ENCODE measurements around the gene DSCAML1.

Gene DSCAML1

DNA sequence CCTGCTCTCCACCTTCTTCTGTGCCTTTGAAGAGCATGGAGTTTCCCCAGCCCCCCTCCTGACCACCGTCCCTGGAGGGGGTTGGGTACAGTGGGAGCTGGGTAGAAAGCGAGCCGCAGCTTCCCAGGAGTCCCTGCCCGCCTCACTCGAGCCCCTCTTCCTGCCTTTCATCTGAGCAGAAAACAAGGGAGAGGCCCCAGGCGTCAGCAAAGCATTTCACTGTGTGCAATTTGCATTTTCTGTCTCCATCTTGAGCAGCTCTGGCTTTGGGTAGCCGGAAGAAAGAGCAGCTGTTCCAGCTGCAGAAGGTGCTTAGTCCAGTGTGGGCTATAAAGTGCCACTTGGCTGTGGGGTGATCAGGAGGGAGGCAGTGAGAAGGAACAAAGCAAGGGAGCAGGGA is 239.7 kb downstream of the DSCAML1 start:
- H3K27ac ChIP-seq = no peak overlapping the region
- TF ChIP-seq, protein P1, sequence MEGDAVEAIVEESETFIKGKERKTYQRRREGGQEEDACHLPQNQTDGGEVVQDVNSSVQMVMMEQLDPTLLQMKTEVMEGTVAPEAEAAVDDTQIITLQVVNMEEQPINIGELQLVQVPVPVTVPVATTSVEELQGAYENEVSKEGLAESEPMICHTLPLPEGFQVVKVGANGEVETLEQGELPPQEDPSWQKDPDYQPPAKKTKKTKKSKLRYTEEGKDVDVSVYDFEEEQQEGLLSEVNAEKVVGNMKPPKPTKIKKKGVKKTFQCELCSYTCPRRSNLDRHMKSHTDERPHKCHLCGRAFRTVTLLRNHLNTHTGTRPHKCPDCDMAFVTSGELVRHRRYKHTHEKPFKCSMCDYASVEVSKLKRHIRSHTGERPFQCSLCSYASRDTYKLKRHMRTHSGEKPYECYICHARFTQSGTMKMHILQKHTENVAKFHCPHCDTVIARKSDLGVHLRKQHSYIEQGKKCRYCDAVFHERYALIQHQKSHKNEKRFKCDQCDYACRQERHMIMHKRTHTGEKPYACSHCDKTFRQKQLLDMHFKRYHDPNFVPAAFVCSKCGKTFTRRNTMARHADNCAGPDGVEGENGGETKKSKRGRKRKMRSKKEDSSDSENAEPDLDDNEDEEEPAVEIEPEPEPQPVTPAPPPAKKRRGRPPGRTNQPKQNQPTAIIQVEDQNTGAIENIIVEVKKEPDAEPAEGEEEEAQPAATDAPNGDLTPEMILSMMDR (conservative IDR thresholded peaks at IDR 0.05) = no peak

DNA sequence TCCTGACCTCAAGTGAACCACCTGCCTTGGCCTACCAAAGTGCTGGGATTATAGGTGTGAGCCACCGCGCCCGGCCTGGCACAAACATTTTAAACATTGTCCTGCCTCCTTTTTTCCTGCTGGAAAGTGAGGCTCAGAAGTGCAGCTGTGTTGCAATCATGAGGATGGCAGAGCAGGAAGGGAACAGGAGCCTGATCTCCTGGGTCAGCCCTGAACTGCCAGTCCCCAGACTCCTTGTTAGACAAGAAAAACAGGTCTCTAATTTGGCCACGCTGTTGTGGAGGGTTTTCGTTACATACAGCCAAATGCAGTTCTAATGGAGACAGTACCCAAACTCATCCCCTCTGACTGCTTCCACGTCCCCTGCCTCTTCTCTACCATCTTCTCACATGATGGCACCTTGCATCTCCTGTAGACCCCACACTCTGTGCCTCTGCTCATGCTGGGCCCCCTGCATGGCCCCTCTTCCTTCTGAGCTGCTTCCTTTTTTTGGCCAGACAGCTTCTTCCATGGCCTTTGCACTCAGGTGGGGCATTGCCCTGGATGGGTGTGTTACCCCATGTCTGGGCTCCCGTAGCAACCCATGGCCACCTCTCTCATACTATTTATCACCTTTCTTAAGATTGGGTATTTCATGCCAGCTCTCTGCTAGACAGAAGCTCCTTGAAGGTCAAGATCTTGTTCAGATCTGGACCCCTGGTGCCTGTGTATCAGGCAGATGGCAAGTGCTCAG is 242.2 kb downstream of the DSCAML1 start:
- TF ChIP-seq, protein P1 (conservative IDR thresholded peaks at IDR 0.05) = no peak

DNA sequence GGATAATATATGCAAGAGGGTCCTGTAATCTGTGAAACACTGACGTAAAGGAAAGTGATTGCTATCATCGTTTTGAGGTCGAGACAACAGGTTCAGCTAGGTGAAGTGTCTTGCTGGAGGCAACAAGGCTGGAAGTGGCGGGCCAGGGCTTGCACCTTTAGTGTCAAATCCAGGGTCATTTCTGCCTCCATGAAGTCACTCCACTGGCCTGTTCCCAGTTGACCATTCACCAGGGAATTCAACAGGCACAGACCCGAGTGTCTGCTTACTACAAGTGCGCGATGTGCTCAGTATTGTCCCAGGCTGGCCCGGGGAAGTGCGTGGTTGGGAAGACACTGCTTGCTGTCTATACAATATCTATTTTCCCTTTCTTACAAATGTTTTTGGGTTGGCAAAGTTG is 244.4 kb downstream of the DSCAML1 start:
- TF ChIP-seq, protein P1 (conservative IDR thresholded peaks at IDR 0.05) = no peak
- H3K27ac ChIP-seq = no peak overlapping the region

More for the DNA sequence above, 242.2 kb downstream of the DSCAML1 start:
- no peak overlapping the region for H3K27ac ChIP-seq

DNA sequence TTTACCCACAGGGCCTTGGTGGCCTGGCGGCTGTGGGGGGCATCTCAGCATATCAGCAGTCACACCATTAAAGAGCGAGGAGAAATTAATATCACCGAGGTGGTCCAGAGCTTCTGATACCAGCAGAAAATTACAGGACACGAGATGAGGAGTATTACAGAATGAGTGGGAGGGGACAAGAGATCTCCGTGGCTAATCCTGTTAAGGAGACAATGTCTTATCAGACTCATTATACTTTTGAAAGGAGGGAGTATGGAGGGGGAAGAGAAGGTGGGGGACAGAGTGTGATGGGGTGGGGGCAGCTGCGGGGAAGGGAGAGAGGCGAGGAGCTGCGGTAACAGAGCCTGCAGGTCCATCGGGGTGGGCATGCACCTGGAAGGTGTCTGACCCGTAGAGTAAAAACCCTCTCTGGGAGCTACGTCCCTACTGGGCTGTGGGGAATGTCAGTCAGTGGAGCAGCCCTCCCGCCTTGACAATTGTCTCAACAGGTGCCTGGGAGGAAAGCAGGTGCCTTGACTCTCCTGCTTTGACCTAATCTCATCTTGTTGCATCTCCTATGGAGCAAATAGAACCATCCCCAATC is 245.2 kb downstream of the DSCAML1 start:
- no peak overlapping the region for H3K27ac ChIP-seq
- TF ChIP-seq, protein P1 (conservative IDR thresholded peaks at IDR 0.05) = no peak

DNA sequence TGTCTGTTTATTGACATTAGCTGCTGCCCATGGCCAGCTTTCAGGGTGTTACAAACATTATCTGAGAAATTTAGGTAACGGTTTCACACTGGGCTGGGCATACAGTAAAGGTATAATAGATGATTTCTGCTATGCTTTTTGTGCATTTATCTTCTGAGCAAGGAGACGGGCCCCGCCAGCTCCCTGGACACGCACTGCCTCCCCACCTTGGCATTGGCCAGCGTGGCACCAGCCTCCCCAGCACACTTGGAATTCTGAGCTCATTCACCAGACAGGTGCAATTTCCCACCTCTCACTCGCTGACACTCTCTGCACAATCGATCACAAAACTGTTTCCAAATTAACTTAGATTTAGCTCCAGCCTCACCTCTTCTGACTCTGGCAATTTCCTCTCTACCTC is 246.6 kb downstream of the DSCAML1 start:
- H3K27ac ChIP-seq = no peak overlapping the region
- TF ChIP-seq, protein P1 (conservative IDR thresholded peaks at IDR 0.05) = no peak

DNA sequence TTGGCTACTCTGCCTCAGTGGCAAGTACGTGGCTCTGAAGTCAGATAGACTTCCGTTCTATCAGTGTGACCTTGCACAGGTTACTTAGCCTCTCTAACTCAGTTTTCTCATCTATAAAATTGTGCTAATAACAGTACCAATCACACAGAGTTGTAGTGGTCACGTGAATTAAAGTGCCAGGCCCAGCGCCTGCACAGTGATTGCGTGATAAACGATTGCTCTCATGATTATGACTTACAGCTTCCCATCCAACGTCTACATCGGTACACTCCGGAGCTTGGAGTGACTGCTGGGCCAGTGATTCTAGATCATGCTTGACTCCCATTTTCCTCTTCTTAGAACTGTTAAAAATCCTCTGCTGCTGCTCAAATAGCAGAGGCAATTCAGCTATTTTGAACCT is 247.6 kb downstream of the DSCAML1 start:
- no peak overlapping the region for H3K27ac ChIP-seq
- TF ChIP-seq, protein P1 (conservative IDR thresholded peaks at IDR 0.05) = no peak

DNA sequence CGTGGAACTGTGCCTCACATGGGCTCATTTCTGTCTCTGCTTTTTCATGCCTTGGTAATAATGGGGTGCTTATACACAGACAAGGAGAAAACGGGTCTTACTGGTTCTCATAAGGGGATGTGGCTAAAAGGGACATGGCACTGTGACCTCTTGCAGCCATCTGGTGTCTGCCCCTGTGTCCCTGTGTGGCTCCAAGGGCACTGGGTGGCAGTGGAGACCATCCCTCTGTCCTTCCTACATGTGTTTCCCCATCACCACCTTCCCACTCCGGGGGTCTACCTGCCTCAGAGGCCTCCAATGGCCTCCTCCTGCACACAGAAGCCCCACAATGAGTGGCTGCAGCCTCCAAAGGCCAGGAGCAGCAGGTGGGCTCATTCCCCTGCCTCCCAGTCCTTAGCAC is 248.1 kb downstream of the DSCAML1 start:
- H3K27ac ChIP-seq = no peak overlapping the region
- TF ChIP-seq, protein P1 (conservative IDR thresholded peaks at IDR 0.05) = no peak

All from VCaP (cell line).